ENCODE data around the gene KRTAP4-5.
"Not testable (repeated sequence)": the region's sequence is repeated elsewhere in the genome, so short reads cannot be mapped to it uniquely, and the experiment has no call there.

The KRTAP4-5 gene

DNA sequence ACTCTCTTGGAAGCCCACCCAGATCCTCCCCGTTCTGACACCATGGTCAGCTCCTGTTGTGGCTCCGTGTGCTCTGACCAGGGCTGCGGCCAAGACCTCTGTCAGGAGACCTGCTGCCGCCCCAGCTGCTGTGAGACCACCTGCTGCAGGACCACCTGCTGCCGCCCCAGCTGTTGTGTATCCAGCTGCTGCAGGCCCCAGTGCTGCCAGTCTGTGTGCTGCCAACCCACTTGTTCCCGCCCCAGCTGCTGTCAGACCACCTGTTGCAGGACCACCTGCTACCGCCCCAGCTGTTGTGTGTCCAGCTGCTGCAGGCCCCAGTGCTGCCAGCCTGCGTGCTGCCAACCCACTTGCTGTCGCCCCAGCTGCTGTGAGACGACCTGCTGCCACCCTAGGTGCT lies 44.3 kb downstream of the KRTAP4-5 start, which contains the start of gene KRTAP4-9:
Gene KRTAP4-9, plus strand, starts transcription at position 43 of the 400 bp plus-strand sequence. Its CDS starts 0 bp downstream, at position 43.
- DNase-seq, result not testable (repeated sequence)

DNA sequence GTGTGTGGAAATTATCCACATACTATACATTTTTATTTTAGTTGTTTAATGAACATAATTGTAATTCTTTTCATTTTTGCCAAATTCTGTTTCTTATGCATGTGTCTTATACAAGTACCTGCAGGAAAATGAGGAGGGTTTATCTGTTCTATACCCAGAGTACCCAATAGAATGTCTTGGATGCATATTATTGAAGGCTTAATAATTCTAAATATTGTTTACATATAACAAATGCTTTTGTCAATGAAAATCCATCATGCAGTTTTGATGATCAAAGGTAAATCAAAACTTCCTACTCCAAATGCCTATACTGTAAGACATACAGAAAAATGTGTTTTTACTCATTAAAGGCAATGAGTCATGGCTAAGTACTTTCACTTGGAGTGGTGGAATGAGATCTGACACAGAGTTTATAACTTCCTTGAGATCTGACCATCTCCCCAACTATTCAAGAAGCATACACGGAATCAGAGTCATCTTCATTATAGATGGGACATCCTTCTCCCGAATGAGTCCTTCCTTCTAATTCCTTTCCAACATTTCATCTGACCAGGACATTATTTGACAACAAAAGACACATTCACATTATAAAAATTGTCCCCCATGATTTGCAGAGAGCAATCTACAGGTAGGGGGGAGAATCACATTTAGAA lies 45.1 kb downstream of the KRTAP4-5 start:
- DNase-seq, result not testable (repeated sequence)

GRCh38 chr17:41103896-41104295 lies 45.7 kb downstream of the KRTAP4-5 start:
- DNase-seq, result no peak

DNA sequence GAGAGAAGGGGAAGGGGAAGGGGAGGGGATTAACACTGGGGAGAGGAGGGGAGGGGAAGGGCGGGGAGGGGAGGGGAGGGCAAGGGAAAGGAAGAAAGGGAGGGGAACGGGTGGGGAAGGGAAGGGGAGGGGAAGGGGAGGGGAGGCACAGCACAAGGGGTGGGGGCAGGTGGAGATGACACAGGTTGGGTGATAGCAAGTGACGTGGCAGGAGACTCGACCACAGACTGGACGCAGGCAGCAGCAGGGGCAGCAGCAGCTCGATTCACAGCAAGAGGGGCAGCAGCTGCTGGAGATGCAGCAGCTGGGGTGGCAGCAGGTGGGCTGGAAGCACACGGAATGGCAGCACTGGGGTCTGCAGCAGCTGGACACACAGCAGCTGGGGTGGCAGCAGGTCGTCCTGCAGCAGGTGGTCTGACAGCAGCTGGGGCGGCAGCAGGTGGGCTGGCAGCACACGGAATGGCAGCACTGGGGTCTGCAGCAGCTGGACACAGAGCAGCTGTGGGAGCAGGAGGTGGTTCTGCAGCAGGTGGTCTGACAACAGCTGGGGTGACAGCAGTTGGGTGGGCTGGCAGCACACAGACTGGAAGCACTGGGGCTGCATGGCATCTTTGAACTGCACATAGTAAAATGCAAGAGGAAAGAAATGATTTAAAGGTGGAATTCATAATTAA lies 47.9 kb downstream of the KRTAP4-5 start, which contains the start of gene KRTAP4-16:
Gene KRTAP4-16, minus strand, starts transcription at position 624 of the 674 bp plus-strand sequence. Its CDS starts 0 bp downstream, at position 624.
- no peak for DNase-seq

DNA sequence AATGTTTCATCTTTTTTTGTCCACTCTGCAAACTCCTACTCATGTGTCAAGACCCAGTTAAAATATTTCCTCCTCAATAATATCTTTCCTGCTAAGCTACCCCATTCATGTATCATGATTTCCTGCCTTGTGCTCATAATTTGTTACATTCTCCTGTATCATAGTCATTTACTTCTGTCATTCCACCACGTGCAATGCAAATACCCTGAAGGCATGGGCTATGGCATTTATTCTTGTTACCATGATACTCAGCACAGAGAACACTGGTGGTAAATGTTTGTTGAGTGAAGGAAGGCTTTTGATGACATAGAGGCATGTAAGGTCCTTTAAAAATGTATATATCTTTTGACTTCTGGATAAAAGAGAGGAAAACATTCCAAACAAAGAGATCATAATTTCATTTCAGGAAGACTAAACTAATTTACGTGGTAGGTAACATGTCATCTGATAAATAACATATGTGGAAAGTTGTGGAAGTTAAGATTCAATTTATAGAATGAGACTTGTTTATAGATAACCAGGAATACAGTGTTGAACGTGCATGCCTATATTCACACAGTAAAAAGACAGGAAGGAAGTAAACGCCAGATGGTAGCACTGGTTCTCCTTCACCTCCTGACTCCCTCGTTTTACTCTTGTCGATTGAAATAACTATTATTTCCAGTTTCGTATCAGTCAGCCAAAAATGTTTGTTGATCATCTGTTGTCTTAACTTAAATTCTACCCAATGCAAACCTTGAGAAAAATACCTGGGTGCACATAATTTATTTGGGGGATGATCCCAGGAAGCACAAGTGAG lies 49.7 kb downstream of the KRTAP4-5 start:
- DNase-seq, result not testable (repeated sequence)
